Natural killer cell treated with Interleukin-12 subunit alpha and Interleukin-12 subunit beta and Interleukin-15 and Interleukin-18, amount 100 ng/mL, for 72 hours (primary cell): ENCODE data around the gene ZNF609. TPM values are rescaled to one million over a fixed set of nuclear protein-coding genes. Genes with fewer than 3 reads are reported as not detected.

Source experiments
- total RNA-seq, 2 donors: library from RNA; stranded (reverse); gene quantifications; one replicate each; pipeline ENCODE4 v1.2.3, GENCODE V29; 2022

ZNF609 gene
- total RNA-seq, 2 donors from 2014 or later, result 36.9 to 67.6 TPM

Other genes with a start within 250 kb of the ZNF609 start
- 10 to 100 TPM; 35.4 to 47.5 TPM for gene CSNK1G1, start 104.4 kb upstream of the ZNF609 start, total RNA-seq
- 10 to 100 TPM; 47.7 to 90.0 TPM for gene PCLAF, start 79.1 kb upstream of the ZNF609 start, total RNA-seq
- 10 to 100 TPM; 36.6 to 42.9 TPM for gene TRIP4, start 72.7 kb upstream of the ZNF609 start, total RNA-seq